ENCODE results near the gene FKBP2.

DNA sequence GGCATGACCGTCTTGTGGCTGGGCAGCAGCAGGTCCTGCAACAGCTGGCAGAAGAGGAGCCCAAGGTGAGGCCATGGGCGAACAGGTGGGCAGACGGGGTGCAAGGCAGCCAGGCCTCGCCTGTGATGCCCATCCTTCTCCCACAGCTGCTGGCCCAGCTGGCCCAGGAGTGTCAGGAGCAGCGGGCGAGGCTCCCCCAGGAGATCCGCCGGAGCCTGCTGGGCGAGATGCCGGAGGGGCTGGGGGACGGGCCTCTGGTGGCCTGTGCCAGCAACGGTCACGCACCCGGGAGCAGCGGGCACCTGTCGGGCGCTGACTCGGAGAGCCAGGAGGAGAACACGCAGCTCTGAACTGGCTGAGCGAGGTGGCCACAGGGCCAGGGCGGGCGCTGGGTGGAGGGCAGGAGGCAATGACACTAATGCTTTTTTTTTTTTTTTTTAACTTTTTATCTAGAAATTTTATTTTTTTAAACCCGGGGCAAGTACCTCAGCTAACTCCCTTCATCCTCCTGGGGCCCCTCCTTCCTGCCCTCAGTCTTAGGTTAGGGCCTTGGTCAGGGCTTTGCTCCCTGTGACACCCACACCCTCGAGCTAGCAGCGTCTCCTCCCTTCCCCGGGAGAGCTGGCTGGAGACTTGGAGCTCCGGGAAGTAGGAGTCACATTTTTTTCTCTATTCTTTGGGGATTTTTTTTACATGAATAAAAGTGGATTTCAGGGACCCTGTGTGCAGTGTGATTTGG lies 26.5 kb downstream of the FKBP2 start:
- TF ChIP-seq MAFK (IDR thresholded peaks at IDR 0.05; ENCODE audit: low read depth, low read length) (no peak), MXI1 (IDR thresholded peaks at IDR 0.05; ENCODE audit: borderline replicate concordance, low read depth, low read length) (no peak), POLR2A (IDR thresholded peaks at IDR 0.05; ENCODE audit: low read depth, low read length) (no peak), RAD21 (IDR thresholded peaks at IDR 0.05; ENCODE audit: low read length) (no peak), SMC3 (IDR thresholded peaks at IDR 0.05; ENCODE audit: low read depth, low read length) (no peak), USF2 (IDR thresholded peaks at IDR 0.05; ENCODE audit: low read depth, low read length) (no peak)
- TF ChIP-seq, protein P1, sequence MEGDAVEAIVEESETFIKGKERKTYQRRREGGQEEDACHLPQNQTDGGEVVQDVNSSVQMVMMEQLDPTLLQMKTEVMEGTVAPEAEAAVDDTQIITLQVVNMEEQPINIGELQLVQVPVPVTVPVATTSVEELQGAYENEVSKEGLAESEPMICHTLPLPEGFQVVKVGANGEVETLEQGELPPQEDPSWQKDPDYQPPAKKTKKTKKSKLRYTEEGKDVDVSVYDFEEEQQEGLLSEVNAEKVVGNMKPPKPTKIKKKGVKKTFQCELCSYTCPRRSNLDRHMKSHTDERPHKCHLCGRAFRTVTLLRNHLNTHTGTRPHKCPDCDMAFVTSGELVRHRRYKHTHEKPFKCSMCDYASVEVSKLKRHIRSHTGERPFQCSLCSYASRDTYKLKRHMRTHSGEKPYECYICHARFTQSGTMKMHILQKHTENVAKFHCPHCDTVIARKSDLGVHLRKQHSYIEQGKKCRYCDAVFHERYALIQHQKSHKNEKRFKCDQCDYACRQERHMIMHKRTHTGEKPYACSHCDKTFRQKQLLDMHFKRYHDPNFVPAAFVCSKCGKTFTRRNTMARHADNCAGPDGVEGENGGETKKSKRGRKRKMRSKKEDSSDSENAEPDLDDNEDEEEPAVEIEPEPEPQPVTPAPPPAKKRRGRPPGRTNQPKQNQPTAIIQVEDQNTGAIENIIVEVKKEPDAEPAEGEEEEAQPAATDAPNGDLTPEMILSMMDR (conservative IDR thresholded peaks at IDR 0.05; ENCODE audit: low read depth, low read length) = no peak
